Measurements from ENCODE around the gene NUCB1.

The NUCB1 gene

DNA sequence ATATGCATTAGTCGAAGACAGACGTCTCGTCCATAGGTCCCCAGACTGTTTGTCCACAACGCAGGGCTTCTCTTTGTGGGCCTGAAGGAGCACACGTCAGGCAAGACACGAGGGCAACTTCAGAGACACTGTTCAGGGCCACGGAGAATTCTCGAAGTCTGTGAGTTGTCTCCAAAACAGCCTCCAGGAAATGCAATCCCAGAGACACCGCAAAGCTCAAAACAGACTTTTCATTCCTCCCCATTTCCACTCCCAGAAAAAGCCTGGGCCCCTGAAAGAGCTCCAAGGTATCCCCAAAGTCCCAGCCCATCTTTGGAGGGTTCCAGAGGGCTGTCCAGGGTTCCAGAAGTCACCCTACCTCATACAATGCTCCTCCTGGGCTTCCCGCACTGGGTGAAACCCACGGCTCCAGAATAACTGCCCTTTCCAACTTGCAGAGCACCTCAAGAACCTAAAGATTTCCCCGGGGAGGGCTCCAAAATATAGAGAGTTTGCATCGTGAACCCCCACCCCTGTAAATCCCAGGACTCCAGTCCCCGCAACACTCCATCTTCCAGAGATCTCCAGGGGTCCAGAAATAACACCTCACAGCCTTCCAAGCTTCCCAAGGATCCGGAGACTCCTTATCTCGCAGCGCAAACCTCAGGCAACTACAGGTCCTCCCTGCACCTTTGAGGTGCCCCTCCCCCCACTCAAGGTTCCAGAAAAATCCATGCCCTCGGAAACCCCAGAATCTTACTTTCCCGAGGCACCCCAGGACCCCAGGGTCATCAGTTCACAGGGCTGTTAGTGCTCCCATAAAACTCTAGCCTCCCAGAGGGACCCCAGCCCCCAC lies 64.3 kb downstream of the NUCB1 start:
- no peak for DNase-seq

DNA sequence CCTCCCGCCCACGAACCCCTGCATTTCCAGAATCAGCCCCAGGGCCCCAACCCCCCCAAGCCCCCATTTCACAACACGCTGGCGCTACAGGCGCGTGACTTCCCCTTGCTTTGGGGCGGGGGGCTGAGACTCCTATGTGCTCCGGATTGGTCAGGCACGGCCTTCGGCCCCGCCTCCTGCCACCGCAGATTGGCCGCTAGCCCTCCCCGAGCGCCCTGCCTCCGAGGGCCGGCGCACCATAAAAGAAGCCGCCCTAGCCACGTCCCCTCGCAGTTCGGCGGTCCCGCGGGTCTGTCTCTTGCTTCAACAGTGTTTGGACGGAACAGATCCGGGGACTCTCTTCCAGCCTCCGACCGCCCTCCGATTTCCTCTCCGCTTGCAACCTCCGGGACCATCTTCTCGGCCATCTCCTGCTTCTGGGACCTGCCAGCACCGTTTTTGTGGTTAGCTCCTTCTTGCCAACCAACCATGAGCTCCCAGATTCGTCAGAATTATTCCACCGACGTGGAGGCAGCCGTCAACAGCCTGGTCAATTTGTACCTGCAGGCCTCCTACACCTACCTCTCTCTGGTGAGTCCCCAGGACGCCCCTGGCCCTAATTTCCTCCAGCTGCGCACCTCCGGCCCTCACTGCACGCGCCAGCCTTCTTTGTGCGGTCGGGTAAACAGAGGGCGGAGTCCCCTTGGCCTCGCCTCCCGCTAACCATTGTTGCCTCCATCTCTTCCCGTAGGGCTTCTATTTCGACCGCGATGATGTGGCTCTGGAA lies 65.1 kb downstream of the NUCB1 start, which contains the start of gene FTL:
Gene FTL, plus strand, starts transcription at position 270 of the 766 bp plus-strand sequence. Its CDS starts 199 bp downstream, at position 469.
- peak; percentile 68 to 86 (median 76) for DNase-seq

DNA sequence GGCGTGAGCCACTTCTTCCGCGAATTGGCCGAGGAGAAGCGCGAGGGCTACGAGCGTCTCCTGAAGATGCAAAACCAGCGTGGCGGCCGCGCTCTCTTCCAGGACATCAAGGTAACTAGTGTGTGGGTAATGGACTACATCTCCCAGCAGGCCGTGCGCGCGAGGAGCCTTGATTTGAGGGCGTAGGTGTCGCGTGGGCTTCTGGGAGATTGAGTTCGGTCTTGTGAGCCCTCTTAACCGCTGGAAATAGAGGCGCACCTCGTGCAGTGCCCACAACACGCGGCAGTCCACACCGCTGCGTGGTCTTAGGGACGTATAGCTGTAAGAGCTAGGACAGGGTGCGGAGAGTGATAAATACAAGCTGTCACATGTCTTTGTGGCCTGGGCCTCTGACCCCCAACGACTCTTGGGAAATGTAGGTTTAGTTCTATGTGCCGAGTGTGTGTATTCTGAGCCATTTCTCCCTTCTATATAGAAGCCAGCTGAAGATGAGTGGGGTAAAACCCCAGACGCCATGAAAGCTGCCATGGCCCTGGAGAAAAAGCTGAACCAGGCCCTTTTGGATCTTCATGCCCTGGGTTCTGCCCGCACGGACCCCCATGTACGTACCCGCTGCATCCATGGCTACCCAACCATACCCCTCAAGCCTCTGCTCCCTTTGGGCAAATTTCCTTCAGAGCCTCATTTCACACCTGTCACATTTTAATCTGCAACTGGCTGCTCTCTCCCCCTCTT lies 65.9 kb downstream of the NUCB1 start:
- DNase-seq = peak; percentile 63 to 83 (median 72)

DNA sequence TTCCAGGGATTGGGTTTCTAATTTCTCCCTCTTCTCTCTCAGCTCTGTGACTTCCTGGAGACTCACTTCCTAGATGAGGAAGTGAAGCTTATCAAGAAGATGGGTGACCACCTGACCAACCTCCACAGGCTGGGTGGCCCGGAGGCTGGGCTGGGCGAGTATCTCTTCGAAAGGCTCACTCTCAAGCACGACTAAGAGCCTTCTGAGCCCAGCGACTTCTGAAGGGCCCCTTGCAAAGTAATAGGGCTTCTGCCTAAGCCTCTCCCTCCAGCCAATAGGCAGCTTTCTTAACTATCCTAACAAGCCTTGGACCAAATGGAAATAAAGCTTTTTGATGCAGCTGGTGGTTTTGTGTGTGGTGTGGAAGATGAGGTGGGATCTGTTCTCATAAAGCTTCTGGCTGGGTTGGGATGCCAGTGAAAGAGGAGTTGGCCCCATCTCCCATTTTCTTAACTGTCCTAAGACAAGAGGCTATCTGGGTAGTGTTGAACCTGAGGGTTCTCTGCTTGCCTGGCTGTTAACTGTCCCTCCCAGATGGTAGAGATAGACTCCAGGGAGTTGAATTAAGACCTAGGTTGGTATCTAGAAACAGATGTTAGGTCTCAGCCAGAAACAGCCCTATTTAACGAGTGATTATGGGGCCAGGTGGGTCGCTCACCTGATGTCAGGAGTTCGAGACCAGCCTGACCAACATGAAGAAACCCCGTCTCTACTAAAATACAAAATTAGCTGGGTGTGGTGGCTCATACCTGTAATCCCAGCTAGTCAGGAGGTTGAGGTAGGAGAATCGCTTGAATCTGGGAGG lies 66.6 kb downstream of the NUCB1 start:
- no peak for DNase-seq

DNA sequence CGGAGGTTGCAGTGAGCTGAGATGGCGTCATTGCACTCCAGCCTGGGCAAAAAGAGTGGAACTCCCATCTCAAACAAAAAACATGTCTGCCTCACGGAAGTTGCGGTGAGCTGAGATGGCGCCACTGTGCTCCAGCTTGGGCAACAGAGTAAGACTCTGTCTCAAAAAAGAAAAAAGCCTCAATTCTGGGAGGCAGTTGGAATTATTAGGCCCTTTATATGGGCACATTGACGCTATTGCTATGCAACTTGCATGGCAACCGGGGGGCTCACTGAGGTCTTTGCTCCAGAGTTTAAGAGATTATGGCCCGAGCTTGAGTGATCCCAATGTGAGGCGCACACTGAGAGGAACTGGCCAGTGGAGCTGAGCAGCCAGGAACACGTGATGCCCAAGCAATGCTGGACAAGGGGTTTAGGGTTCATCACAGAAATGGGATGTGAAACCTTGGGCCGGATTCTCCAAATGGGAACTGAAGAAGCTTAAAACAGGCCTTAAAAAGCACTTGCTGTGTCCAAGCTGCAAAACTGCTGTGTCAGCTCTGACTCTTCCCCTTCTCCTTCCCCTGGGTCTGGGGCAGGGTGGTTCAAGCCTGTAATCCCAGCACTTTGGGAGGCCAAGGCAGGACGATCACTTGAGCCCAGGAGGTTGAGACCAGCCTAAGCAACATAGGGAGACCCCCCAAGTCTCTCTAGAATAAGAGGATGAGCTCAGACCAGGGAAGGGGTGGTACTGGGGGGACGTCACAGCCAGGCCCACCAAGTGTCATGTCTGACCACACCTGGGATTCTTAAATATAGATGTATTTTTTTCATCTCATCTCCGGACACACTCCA lies 67.5 kb downstream of the NUCB1 start:
- DNase-seq = no peak

DNA sequence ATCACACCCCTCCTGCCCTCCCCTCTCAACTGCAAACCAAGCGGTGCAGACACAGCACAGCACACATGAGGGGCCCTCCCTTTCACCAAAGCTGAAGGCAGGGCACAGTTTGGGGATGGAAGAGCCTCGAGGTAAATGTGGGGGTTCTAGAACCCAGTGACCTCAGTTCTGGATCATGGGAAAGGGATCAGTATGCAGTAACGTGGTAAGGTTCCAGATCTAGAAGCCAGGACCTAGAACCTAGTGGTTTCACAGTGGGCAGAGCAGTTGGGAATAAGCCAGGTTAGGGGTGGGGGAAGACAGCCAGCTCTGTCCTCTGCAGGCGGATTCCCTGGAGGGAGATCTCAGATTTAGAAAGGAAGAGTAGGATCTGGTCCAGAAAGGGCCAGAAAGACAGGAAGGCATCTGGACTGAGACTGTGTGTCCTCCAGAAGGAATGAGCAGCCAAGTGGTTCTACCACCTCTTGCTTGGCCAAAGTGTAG lies 68.1 kb downstream of the NUCB1 start:
- no peak for DNase-seq

DNA sequence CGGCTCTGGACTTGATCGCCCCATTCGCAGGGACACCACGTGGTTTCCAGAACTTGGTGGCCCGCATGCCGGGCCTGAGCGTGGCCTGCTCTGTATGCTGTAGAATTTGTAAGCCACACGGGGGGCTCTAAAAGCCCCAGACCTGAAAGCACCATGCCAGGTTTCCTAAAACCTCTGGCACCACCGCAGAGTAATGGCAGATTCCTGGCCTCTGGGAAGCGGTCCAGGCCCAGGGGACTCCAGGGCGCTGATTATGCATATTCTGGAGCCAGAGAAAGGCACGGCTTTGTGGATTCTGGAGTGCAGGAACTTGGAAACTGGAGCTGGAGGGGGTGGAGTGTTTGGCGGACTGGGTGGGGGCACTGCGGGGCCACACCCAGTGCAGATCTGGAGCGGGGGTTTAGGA lies 68.7 kb downstream of the NUCB1 start:
- no peak for DNase-seq

DNA sequence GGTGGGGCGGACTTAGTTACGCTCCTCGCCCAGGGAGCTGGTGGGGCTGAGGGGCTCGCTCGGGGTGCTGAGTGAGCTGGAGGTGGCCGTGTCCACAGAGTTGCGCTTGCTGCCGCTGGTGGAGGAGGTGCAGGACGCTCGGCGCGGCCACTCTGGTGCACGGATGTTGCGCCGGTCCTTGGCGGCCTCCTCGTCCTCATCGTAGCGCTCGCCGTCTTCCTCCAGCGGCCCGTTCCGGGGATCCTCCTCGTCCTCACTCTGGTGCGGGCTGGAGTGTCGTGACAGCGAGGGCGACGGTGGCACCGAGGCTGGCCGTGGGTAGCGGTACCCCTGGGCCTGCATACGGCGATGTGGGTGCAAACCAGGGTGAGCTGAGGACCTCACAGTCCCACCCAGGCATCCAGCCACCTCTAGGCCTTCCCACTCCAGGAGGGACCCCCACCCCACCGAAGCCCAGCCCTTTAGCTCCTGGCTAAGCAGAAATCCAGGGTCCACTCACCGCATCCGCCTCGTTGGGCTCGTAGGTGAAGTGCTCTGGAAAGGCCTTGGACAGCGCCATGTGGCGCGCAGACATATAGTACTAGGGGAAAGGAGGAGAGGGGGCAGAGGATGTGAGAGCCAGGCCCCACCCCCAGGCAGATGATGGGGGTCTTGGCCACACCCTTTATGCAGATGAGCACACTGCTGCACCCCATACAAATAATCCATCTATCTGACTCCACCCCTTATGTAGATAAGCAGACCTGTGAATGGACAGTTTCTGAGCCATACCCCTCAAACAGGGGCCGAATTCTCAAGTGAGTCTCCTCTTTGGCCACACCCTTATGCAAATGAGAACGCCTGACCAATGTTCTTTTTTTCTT lies 69.4 kb downstream of the NUCB1 start:
- DNase-seq = no peak

DNA sequence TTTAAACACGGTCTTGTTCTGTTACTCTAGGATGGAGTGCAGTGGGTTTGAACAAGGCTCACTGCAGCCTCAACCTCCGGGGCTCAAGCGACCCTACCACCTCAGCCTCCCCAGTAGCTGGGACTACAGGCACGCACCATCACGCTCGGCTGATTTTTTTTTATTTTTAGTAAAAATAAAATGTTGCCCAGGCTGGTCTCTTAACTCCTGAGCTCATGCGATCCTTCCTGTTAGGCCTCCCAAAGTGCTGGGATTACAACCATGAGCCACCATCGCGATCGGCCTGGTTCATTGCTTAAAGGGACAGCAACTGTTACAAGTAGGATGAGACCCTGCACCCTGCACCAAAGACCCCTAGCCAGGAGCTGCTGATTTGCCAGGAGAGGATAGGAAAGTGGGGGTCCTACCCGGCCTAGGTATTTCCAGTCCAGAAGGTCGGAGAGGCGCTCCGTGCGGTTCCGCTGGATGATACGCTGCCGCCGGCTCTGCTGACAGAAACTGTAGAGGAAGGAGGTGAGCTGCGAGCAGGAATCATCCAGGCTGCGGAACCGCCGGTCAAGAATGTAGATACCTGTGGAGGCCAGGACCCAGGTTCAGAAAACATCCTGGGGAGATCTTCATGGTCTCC lies 70.1 kb downstream of the NUCB1 start:
- no peak for DNase-seq

DNA sequence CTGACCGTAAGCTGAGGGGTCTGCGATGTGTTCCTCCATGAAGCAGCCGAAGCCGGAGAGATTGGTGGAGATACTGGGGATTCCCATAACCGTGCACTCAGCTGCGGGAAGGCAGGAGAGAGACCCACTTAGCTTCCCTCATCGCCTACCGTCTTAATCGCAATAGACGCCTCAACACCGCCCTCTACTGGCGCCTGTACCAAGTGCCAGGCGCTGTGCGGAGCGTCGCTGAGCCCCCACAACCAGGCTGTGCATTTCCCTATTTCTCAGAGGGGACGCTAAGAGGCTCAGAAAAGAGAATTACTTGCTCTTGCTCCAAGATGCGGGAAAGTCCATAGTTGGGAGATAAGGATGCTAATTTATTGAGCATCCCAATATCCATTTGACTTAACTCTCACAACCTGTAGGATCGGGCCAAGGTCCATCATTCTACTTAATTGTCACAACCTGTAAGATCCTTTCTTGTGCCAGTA lies 70.8 kb downstream of the NUCB1 start:
- peak; percentile 39 to 84 (median 76) for DNase-seq
